PC-9 (cell line): ENCODE measurements around the gene FAM117A. TPM values are rescaled to one million over a fixed set of nuclear protein-coding genes. Genes with fewer than 3 reads are reported as not detected.

Source experiments
- BruUV-seq: library from RNA; stranded (reverse); fragments of 400-500 nt; replicated peaks from 2 replicates; lab custom pipeline; 2021; lab: Mats Ljungman, UMichigan
- CTCF ChIA-PET: fragments of 300-600 bp; sonication (Branson Sonifier 250); formaldehyde crosslinking; loops from one replicate; lab custom pipeline; 2022; ENCODE audit warnings: antibody characterized with exemption; lab: Charles Lee
- POLR2A ChIA-PET: fragments of 300-600 bp; sonication (Branson Sonifier 250); formaldehyde crosslinking; loops from one replicate; lab custom pipeline; 2022; ENCODE audit warnings: antibody characterized with exemption; ENCODE audit not compliant: unreplicated experiment; lab: Charles Lee
- DNase-seq, 2 experiments: peaks; one replicate each; pipeline versions ENCODE4 v3.0.0 to v3.0.0-alpha.2; 2015 to 2022; ENCODE audit warnings: mixed read lengths in 1 of 2
- H2AFZ ChIP-seq: fragments of 200-600 bp; sonication (generic); 2 replicates; pipeline ENCODE4 v1.8.1; 2017; ENCODE audit warnings: antibody characterized with exemption
- H3F3A ChIP-seq: fragments of 200-600 bp; sonication (generic); 2 replicates; pipeline ENCODE4 v1.8.1; 2017; ENCODE audit warnings: antibody characterized with exemption, mild to moderate bottlenecking, low read depth; ENCODE audit not compliant: insufficient read depth
- H3K27ac ChIP-seq: fragments of 200-600 bp; sonication (generic); 2 replicates; pipeline ENCODE4 v1.6.1; 2016; ENCODE audit warnings: mixed run types
- H3K27me3 ChIP-seq: fragments of 200-600 bp; sonication (generic); 2 replicates; pipeline ENCODE4 v1.6.1; 2016; ENCODE audit warnings: low read depth, mixed run types; ENCODE audit not compliant: insufficient read depth
- H3K36me3 ChIP-seq: fragments of 200-600 bp; sonication (generic); 2 replicates; pipeline ENCODE4 v1.6.1; 2016; ENCODE audit warnings: low read depth, mixed run types
- H3K4me1 ChIP-seq: fragments of 200-600 bp; sonication (generic); replicated peaks from 2 replicates; pipeline ENCODE4 v1.6.1; 2016; ENCODE audit warnings: mixed run types; ENCODE audit not compliant: insufficient read depth
- H3K4me2 ChIP-seq: fragments of 200-600 bp; sonication (generic); 2 replicates; pipeline ENCODE4 v1.6.1; 2017; ENCODE audit warnings: mixed run types
- H3K4me3 ChIP-seq: fragments of 200-600 bp; sonication (generic); 2 replicates; pipeline ENCODE4 v1.6.1; 2016; ENCODE audit warnings: mixed run types
- H3K79me2 ChIP-seq: fragments of 200-600 bp; sonication (generic); 2 replicates; pipeline ENCODE4 v1.6.1; 2017; ENCODE audit warnings: low read depth, mixed run types
- H3K9me2 ChIP-seq: fragments of 200-600 bp; sonication (generic); 2 replicates; pipeline ENCODE4 v1.8.1; 2017; ENCODE audit warnings: mild to moderate bottlenecking; ENCODE audit not compliant: insufficient read depth
- H3K9me3 ChIP-seq: fragments of 200-600 bp; sonication (generic); 2 replicates; pipeline ENCODE4 v1.8.1; 2016; ENCODE audit warnings: low read depth; ENCODE audit not compliant: insufficient read depth
- H4K20me1 ChIP-seq: fragments of 200-600 bp; sonication (generic); 2 replicates; pipeline ENCODE4 v1.8.1; 2017; ENCODE audit not compliant: insufficient read depth
- EZH2 ChIP-seq: fragments of 200-600 bp; sonication (generic); IDR thresholded peaks from 2 replicates; pipeline ENCODE4 v1.8.0; 2017; ENCODE audit warnings: antibody characterized with exemption, low read depth
- intact Hi-C: fragments of 100-400 bp; cut with micrococcal nuclease; formaldehyde crosslinking; loops from one replicate; pipeline ENCODE4 v1.10.0; 2022; ENCODE audit not compliant: unreplicated experiment
- total RNA-seq: library from RNA; stranded (reverse); gene quantifications from 2 replicates; pipeline ENCODE4 v1.2.3, GENCODE V29; 2021
- TF ChIP-seq, protein P1 (sequence below): fragments of 200-600 bp; sonication (generic); conservative IDR thresholded peaks from 2 replicates; pipeline ENCODE4 v1.6.1; 2017; ENCODE audit warnings: mixed run types, antibody characterized with exemption, mild to moderate bottlenecking, moderate library complexity

FAM117A gene
- total RNA-seq, 1 experiment from 2014 or later = 15.0 TPM

DNA sequence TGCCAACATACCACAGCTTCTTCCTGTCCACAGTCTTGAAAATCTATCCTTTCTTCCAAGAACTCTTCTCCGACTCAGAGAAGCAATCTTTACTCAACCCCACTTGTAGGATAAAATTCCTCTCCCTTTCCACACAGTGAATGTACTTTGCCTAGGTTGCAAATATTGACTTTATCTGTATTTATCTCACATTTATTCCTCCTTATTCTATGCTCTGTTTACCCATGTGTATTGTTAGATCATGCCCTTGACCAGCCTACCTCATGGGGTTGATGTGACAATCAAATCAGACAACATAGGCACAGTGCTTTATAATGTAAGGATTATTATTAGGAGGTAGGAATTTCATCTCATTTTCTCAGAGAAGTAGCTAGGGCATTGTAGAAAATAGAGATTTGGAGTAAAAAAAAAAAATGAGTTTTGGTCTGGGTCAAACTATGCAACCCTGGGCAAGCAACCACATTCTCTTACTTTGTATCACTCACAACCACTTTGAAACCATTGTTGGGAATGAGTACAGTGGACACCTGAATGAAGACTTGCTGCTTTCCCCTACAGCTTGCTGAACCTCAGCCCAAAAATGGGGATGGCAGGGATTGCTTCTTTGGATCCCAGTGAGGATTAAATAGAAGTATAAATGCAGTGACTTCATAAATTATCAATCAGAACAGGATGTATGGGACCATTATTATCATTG lies 47.1 kb downstream of the FAM117A start:
- no peaks in the 10 kb centered on the region for H3K79me2 ChIP-seq
- TF ChIP-seq, protein P1, sequence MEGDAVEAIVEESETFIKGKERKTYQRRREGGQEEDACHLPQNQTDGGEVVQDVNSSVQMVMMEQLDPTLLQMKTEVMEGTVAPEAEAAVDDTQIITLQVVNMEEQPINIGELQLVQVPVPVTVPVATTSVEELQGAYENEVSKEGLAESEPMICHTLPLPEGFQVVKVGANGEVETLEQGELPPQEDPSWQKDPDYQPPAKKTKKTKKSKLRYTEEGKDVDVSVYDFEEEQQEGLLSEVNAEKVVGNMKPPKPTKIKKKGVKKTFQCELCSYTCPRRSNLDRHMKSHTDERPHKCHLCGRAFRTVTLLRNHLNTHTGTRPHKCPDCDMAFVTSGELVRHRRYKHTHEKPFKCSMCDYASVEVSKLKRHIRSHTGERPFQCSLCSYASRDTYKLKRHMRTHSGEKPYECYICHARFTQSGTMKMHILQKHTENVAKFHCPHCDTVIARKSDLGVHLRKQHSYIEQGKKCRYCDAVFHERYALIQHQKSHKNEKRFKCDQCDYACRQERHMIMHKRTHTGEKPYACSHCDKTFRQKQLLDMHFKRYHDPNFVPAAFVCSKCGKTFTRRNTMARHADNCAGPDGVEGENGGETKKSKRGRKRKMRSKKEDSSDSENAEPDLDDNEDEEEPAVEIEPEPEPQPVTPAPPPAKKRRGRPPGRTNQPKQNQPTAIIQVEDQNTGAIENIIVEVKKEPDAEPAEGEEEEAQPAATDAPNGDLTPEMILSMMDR = no peak
- TF ChIP-seq EZH2 = no peak
- H3K4me1 ChIP-seq = no peaks in the 10 kb centered on the region
- H3K36me3 ChIP-seq = no peaks in the 10 kb centered on the region
- H3K27me3 ChIP-seq = no peaks in the 10 kb centered on the region
- no peaks in the 10 kb centered on the region for H4K20me1 ChIP-seq
- H3K9me3 ChIP-seq = no peaks in the 10 kb centered on the region; the same call in 1 of the 2 replicates
- H3K9me2 ChIP-seq = no peaks in the 10 kb centered on the region
- no peak overlapping the region for H3K27ac ChIP-seq
- no TSS peak for BruUV-seq
- ChIA-PET POLR2A (no interaction called here), CTCF (no interaction called here)
- DNase-seq = no peak
- H3F3A ChIP-seq = no peaks in the 10 kb centered on the region
- no peak overlapping the region for H2AFZ ChIP-seq
- no peak overlapping the region for H3K4me2 ChIP-seq
- H3K4me3 ChIP-seq = no peak overlapping the region
- intact Hi-C loops = no loop called here

GRCh38 chr17:49715717-49716279 lies 48.1 kb downstream of the FAM117A start:
- H3K36me3 ChIP-seq = no peaks in the 10 kb centered on the region
- H3K9me3 ChIP-seq = no peaks in the 10 kb centered on the region; the same call in 1 of the 2 replicates
- H3K9me2 ChIP-seq = no peaks in the 10 kb centered on the region
- ChIA-PET POLR2A (no interaction called here), CTCF (interaction anchor here (0.5 kb wide), 1 partner anchor 1472 kb away, joined by 7 read pairs; no protein-coding TSS in a partner anchor)
- no peak overlapping the region for H3K4me3 ChIP-seq
- no peak overlapping the region for H2AFZ ChIP-seq
- intact Hi-C loops = no loop called here
- no peaks in the 10 kb centered on the region for H3K4me1 ChIP-seq
- no peak overlapping the region for H3K4me2 ChIP-seq
- H3K27ac ChIP-seq = no peak overlapping the region
- no TSS peak for BruUV-seq
- no peaks in the 10 kb centered on the region for H3F3A ChIP-seq
- no peaks in the 10 kb centered on the region for H3K27me3 ChIP-seq
- H4K20me1 ChIP-seq = no peaks in the 10 kb centered on the region
- H3K79me2 ChIP-seq = no peaks in the 10 kb centered on the region
- no peak for DNase-seq
- TF ChIP-seq, protein P1 = no peak
- no peak for TF ChIP-seq EZH2

DNA sequence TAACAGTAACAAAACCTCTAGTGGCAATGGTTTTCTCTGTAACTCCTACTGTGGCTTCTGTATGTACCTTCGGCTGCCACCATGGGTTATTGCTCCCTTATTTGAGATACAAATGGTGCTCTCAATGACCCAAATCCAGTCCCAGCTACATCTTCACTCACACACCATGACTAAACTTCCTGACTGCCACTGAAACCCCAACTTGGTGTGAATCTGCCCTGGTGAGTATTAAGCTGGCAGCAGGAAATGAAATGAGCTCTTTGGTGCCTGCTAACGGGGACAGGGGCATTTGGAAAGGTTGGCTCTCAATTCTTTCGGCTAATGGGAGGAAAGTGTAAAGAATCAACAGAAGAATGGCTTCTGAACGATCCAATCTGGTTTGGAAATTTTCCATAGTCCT lies 48.7 kb downstream of the FAM117A start:
- CTCF ChIA-PET = no interaction called here
- Histone ChIP-seq H3K4me1 (no peaks in the 10 kb centered on the region), H3K36me3 (no peaks in the 10 kb centered on the region), H3K79me2 (no peaks in the 10 kb centered on the region), H4K20me1 (no peaks in the 10 kb centered on the region), H3K27ac (no peak overlapping the region), H3K4me3 (no peak overlapping the region), H3K9me2 (no peaks in the 10 kb centered on the region), H3K4me2 (no peak overlapping the region), H3K27me3 (no peaks in the 10 kb centered on the region), H3K9me3 (no peaks in the 10 kb centered on the region; the same call in 1 of the 2 replicates), H2AFZ (no peak overlapping the region), H3F3A (no peaks in the 10 kb centered on the region)
- POLR2A ChIA-PET = no interaction called here
- intact Hi-C loops = no loop called here
- no peak for DNase-seq
- no TSS peak for BruUV-seq
- TF ChIP-seq, protein P1 = no peak
- TF ChIP-seq EZH2 = no peak
